Neuronal stem cell (in vitro differentiated cells): ENCODE results near the gene TAB2.
A peak's percentile ranks its signal among the peaks of the same experiment; 100 is the strongest.

Experiments
- DNase-seq: peaks from one replicate; pipeline ENCODE4 v3.0.0-alpha.2; 2013; ENCODE audit warnings: low spot score
- H2AFZ ChIP-seq: one replicate; pipeline ENCODE4 v1.6.1; 2013; ENCODE audit warnings: mild to moderate bottlenecking, low read length, inconsistent platforms
- H2AK5ac ChIP-seq: 2 replicates; pipeline ENCODE4 v1.6.1; 2013; ENCODE audit warnings: low read depth, mild to moderate bottlenecking, inconsistent platforms, low read length, moderate library complexity, mixed read lengths
- H2BK120ac ChIP-seq: 2 replicates; pipeline ENCODE4 v1.6.1; 2013; ENCODE audit warnings: low read depth, mild to moderate bottlenecking, inconsistent platforms, low read length, moderate library complexity, mixed read lengths
- H2BK12ac ChIP-seq: one replicate; pipeline ENCODE4 v1.6.1; 2013; ENCODE audit warnings: low read length, inconsistent platforms
- H2BK15ac ChIP-seq: 2 replicates; pipeline ENCODE4 v1.6.1; 2013; ENCODE audit warnings: mild to moderate bottlenecking, low read length, inconsistent platforms, mixed read lengths
- H2BK5ac ChIP-seq: one replicate; pipeline ENCODE4 v1.6.1; 2013; ENCODE audit warnings: inconsistent platforms, mild to moderate bottlenecking, low read length, moderate library complexity
- H3K14ac ChIP-seq: one replicate; pipeline ENCODE4 v1.6.1; 2013; ENCODE audit warnings: low read length, inconsistent platforms
- H3K18ac ChIP-seq: 2 replicates; pipeline ENCODE4 v1.6.1; 2013; ENCODE audit warnings: low read length, inconsistent platforms
- H3K23ac ChIP-seq: 2 replicates; pipeline ENCODE4 v1.6.1; 2013; ENCODE audit warnings: low read depth, mild to moderate bottlenecking, mixed read lengths, low read length, inconsistent platforms; ENCODE audit not compliant: poor library complexity
- H3K27ac ChIP-seq: replicated peaks from 3 replicates; pipeline ENCODE4 v1.5.1; 2013; ENCODE audit warnings: low read length, inconsistent platforms
- H3K27me3 ChIP-seq, 3 experiments: 2 replicates each; pipeline ENCODE4 v1.6.1; 2013; ENCODE audit warnings: low read length in 3 of 3, mild to moderate bottlenecking in 2 of 3, inconsistent platforms in 1 of 3, low read depth in 1 of 3, mixed read lengths in 1 of 3, moderate library complexity in 1 of 3; ENCODE audit not compliant: control insufficient read depth in 3 of 3, insufficient read depth in 3 of 3
- H3K36me3 ChIP-seq, 2 donors: replicated peaks in 1 of 2; 2 replicates each; pipeline ENCODE4 v1.6.1; 2013; ENCODE audit warnings: low read length in 2 of 2; ENCODE audit not compliant: control insufficient read depth in 2 of 2, insufficient read depth in 2 of 2
- H3K4ac ChIP-seq: 2 replicates; pipeline ENCODE4 v1.6.1; 2013; ENCODE audit warnings: inconsistent platforms, mild to moderate bottlenecking, low read length, moderate library complexity
- H3K4me1 ChIP-seq, 2 donors: 1 replicate in 1 of 2; 2 replicates in 1 of 2; pipeline ENCODE4 v1.6.1; 2013; ENCODE audit warnings: low read length in 2 of 2, low read depth in 1 of 2; ENCODE audit not compliant: control insufficient read depth in 2 of 2, insufficient read depth in 1 of 2
- H3K4me2 ChIP-seq: one replicate; pipeline ENCODE4 v1.6.1; 2013; ENCODE audit warnings: mild to moderate bottlenecking, low read length, inconsistent platforms; ENCODE audit not compliant: insufficient read depth, poor library complexity, severe bottlenecking
- H3K4me3 ChIP-seq, 2 donors: 2 replicates each; pipeline ENCODE4 v1.5.1; 2013; ENCODE audit warnings: low read length in 2 of 2, mild to moderate bottlenecking in 2 of 2, inconsistent platforms in 1 of 2, moderate library complexity in 1 of 2
- H3K79me1 ChIP-seq: one replicate; pipeline ENCODE4 v1.6.1; 2013; ENCODE audit warnings: low read depth, mild to moderate bottlenecking, inconsistent platforms, low read length, moderate library complexity
- H3K9ac ChIP-seq: one replicate; pipeline ENCODE4 v1.6.1; 2013; ENCODE audit warnings: mild to moderate bottlenecking, low read depth, low read length, inconsistent platforms; ENCODE audit not compliant: poor library complexity
- H3K9me3 ChIP-seq, 2 donors: replicated peaks in 1 of 2; 2 replicates each; pipeline versions ENCODE3 to v1.6.1; 2013; ENCODE audit warnings: low read length in 2 of 2, mild to moderate bottlenecking in 2 of 2, inconsistent platforms in 1 of 2, low read depth in 1 of 2, mixed read lengths in 1 of 2, moderate library complexity in 1 of 2; ENCODE audit not compliant: control insufficient read depth in 2 of 2, insufficient read depth in 1 of 2
- H4K8ac ChIP-seq: one replicate; pipeline ENCODE4 v1.6.1; 2013; ENCODE audit warnings: low read depth, mild to moderate bottlenecking, inconsistent platforms, low read length, moderate library complexity
- H4K91ac ChIP-seq: one replicate; pipeline ENCODE4 v1.6.1; 2013; ENCODE audit warnings: low read length, low read depth, mild to moderate bottlenecking, inconsistent platforms; ENCODE audit not compliant: poor library complexity
- WGBS, 2 donors: extraction: QIAGEN DNeasy Blood & Tissue Kit; methylation state at CpG; one replicate each; pipeline ENCODE4 v1.1.7; 2013; ENCODE audit warnings: missing lambda C conversion rate in 2 of 2, mixed read lengths in 1 of 2; ENCODE audit not compliant: insufficient read length in 2 of 2, insufficient replicate concordance in 1 of 2; ENCODE audit errors: extremely low coverage in 2 of 2; 5-methylcytosine and 5-hydroxymethylcytosine counted together

Gene TAB2

DNA sequence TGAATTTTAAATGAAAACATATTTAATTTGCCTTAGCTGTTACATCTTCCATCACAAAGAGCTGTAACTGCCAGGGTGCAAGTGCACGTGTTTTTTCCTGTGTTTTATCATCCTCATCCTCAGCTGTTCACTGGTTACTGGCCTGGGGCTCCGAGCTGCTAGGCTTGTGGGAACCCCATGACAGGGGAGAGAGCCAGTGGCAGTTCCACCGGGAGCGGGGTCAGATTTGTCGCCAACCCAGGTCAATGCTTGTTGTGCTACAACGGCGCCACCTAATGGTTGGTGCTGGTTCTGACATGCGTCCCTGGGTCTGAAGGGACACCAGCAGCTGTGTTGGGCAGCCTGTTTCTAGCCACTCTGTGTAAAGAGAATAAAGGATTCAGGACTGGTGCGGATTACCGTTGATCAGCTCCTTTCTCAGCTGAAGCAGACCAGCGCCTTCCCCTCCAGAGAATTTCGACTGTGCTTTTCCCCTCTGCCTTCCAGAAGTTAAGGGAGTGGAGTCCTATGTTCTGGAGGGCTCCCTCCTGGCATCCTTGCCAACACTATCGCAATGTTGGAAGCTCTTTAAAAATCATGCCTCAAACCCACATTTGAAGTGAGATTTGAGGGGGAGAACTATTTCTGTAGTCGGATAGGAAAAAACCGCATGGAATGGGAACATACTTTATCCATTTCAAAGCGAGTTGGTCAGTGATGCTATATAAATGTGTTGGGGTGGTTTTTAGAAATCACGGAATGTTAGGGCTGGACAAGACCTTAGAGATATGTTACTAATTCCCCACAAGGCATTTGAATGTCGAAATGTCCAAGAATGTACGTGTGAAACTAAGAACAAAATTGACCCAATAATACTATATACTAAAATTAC is 114.6 kb downstream of the TAB2 start:
- Histone ChIP-seq H3K27me3 (no peaks in the 10 kb centered on the region), H2AK5ac (no peak overlapping the region), H3K27ac (no peak overlapping the region), H2BK5ac (no peak overlapping the region), H3K36me3 (no peaks in the 10 kb centered on the region), H2BK12ac (no peak overlapping the region), H3K23ac (peak overlapping the region; percentile 40), H2BK15ac (no peak overlapping the region), H3K9me3 (no peaks in the 10 kb centered on the region), H2AFZ (peak overlapping the region; percentile 55), H3K4me2 (no peak overlapping the region), H3K14ac (no peak overlapping the region), H3K4ac (no peak overlapping the region), H4K8ac (no peak overlapping the region), H3K4me1 (peaks cover 2 to 5% of the 10 kb centered on the region in 2 donors), H3K18ac (no peak overlapping the region), H3K9ac (no peak overlapping the region), H3K4me3 (no peak overlapping the region), H4K91ac (no peak overlapping the region), H3K79me1 (no peaks in the 10 kb centered on the region), H2BK120ac (no peak overlapping the region)
- DNase-seq: peak; percentile 93
- no CpG with 5 or more reads among the region's 19 CpGs for WGBS, 2 donors

DNA sequence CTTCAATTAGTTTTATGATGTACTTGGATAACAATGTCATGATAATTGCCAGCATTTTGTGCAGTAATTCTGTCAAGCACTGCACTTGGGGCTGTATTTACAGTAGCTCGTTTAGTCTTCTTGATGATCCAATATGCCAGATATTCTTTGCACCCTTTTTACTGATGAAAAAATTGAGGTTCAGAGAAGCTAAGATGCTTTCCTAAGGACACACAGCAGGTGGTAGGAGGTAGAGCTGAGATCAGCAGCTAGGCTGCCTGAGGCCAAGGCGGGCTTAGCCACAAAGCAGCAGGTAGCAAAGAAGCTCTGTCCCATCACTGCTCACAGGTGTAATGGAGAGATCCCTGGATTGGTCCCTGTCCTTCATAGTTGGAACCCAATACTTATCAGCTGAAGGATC is 115.9 kb downstream of the TAB2 start:
- no peak overlapping the region for H3K4ac ChIP-seq
- no peak overlapping the region for H3K9ac ChIP-seq
- H3K79me1 ChIP-seq: no peaks in the 10 kb centered on the region
- no peaks in the 10 kb centered on the region for H3K9me3 ChIP-seq
- H3K14ac ChIP-seq: no peak overlapping the region
- no peak overlapping the region for H3K4me2 ChIP-seq
- no peak overlapping the region for H2BK5ac ChIP-seq
- H2BK12ac ChIP-seq: no peak overlapping the region
- peaks cover 2 to 5% of the 10 kb centered on the region in 2 donors for H3K4me1 ChIP-seq
- no peak overlapping the region for H3K27ac ChIP-seq
- no peak overlapping the region for H2AFZ ChIP-seq
- DNase-seq: no peak
- no peak overlapping the region for H2BK120ac ChIP-seq
- H2AK5ac ChIP-seq: no peak overlapping the region
- peak overlapping the region in 1 of 2 donors; percentile 38 for H3K4me3 ChIP-seq
- H3K27me3 ChIP-seq: no peaks in the 10 kb centered on the region
- WGBS, 2 donors: no CpG with 5 or more reads among the region's 2 CpGs
- no peak overlapping the region for H4K91ac ChIP-seq
- no peak overlapping the region for H3K18ac ChIP-seq
- no peak overlapping the region for H2BK15ac ChIP-seq
- H3K36me3 ChIP-seq: no peaks in the 10 kb centered on the region
- no peak overlapping the region for H3K23ac ChIP-seq
- H4K8ac ChIP-seq: no peak overlapping the region

- Histone ChIP-seq H2BK12ac (no peak overlapping the region), H4K8ac (no peak overlapping the region), H2BK15ac (no peak overlapping the region), H2BK120ac (no peak overlapping the region), H3K27me3 (no peaks in the 10 kb centered on the region), H3K23ac (no peak overlapping the region), H2AK5ac (no peak overlapping the region), H4K91ac (no peak overlapping the region), H3K36me3 (no peaks in the 10 kb centered on the region), H3K14ac (no peak overlapping the region), H3K4me1 (peaks cover 2 to 4% of the 10 kb centered on the region in 2 donors), H3K9me3 (no peaks in the 10 kb centered on the region), H3K18ac (no peak overlapping the region), H3K9ac (no peak overlapping the region), H3K4ac (no peak overlapping the region), H3K27ac (no peak overlapping the region), H3K4me3 (no peak overlapping the region), H2AFZ (no peak overlapping the region), H2BK5ac (no peak overlapping the region), H3K4me2 (no peak overlapping the region), H3K79me1 (no peaks in the 10 kb centered on the region)
- WGBS, 2 donors: no CpG with 5 or more reads among the region's 1 CpG
- no peak for DNase-seq
Measured at GRCh38 chr6:149433881-149434280, 116.4 kb downstream of the TAB2 start.

- Histone ChIP-seq H2BK120ac (no peak overlapping the region), H3K4ac (peak overlapping the region; percentile 31), H3K27me3 (no peaks in the 10 kb centered on the region), H3K9me3 (no peaks in the 10 kb centered on the region), H2BK15ac (peak overlapping the region; percentile 37), H3K36me3 (no peaks in the 10 kb centered on the region), H3K27ac (no peak overlapping the region), H3K4me3 (no peak overlapping the region), H3K79me1 (no peaks in the 10 kb centered on the region), H2AFZ (no peak overlapping the region), H3K4me2 (no peak overlapping the region), H2AK5ac (peak overlapping the region; percentile 58), H3K18ac (no peak overlapping the region), H3K14ac (peak overlapping the region; percentile 14), H4K91ac (no peak overlapping the region), H3K9ac (no peak overlapping the region), H2BK12ac (no peak overlapping the region), H3K4me1 (peaks cover 2 to 5% of the 10 kb centered on the region in 2 donors), H4K8ac (no peak overlapping the region), H3K23ac (no peak overlapping the region), H2BK5ac (no peak overlapping the region)
- WGBS, 2 donors: no CpG with 5 or more reads among the region's 13 CpGs
- DNase-seq: no peak
Measured at GRCh38 chr6:149435919-149436586, 118.5 kb downstream of the TAB2 start.
